H7 (cell line): ENCODE results near the gene CRB2. TPM values are rescaled to one million over a fixed set of nuclear protein-coding genes. Genes with fewer than 3 reads are reported as not detected.

Experiments
- DNase-seq: peaks from one replicate; pipeline ENCODE4 v3.0.0; 2012
- H3K27me3 ChIP-seq: 2 replicates; pipeline ENCODE4 v1.6.0; 2011; ENCODE audit warnings: mild to moderate bottlenecking, low read length; ENCODE audit not compliant: control insufficient read depth, insufficient read depth
- H3K36me3 ChIP-seq: replicated peaks from 2 replicates; pipeline ENCODE4 v1.5.1; 2011; ENCODE audit warnings: low read length; ENCODE audit not compliant: control insufficient read depth, insufficient read depth
- H3K4me3 ChIP-seq: 2 replicates; pipeline ENCODE4 v1.5.1; 2011; ENCODE audit warnings: low read depth, mild to moderate bottlenecking, control low read depth, low read length, moderate library complexity; ENCODE audit not compliant: insufficient read depth
- total RNA-seq: library from RNA; depleted of rRNA; stranded (reverse); fragments of >200 nt; shearing (Covaris generic); gene quantifications from 2 replicates; pipeline ENCODE4 v1.2.3, GENCODE V29; 2014

CRB2 gene
- total RNA-seq, 1 experiment from 2014 or later, result 1.7 TPM

DNA sequence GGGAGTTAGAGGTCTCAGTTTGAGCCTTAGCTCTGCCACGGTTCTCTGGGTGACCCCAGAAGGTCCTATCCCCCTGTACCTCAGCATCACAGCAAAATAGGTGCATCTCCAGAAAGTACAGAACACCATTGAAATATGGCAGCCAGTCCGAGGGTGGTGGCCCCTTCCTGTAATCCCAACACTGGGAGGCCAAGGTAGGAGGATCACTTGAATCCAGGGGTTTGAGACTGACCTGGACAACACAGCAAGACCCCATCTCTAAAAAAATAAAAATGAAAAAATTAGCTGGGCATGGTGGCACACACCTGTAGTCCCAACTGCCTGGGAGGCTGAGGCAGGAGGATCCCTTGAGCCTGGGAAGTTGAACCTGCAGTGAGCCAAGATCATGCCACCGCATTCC lies 7.0 kb upstream of the CRB2 start:
- no peak for DNase-seq
- Histone ChIP-seq H3K27me3 (no peaks in the 10 kb centered on the region), H3K4me3 (no peak overlapping the region), H3K36me3 (no peaks in the 10 kb centered on the region)

DNA sequence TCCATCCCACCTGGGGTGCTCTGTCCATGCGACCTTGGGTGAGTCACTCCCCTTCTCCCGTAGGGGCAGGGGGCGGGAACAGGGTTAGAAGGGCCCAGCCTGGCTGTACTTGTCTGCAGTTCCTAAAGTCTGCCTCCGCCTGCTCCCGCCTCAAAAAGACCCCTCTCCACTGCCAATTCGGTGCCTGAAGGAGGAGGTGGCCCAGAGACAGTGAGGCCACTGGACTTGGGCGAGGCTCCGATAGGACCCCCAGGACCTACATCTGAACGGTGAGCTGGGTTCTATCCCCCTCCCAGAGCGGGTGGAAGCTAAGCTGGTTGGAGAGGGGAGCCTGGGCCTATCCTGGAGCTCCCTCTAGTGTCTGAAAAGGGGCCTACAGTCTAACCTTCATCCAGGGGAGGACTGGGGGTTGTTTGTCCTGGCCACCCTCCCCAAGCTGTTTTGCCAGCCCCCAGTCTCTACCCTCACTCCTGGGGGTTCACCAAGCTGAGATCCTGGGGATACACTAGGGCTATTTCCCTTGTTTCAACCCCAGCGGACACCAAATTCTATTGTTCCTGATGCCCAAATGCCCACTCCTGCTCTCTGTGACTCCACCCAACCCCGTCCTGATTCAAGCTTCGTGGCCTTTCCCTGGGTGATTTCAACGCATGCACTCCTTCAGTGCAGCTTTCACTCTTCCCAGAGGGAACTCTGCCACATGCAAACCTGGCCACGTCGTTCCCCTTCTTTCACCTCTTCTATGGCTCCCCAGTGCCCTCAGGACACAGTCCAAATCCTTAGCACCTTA lies 6.1 kb upstream of the CRB2 start:
- peak; percentile 94 for DNase-seq
- no peak overlapping the region for H3K4me3 ChIP-seq
- H3K27me3 ChIP-seq, result no peaks in the 10 kb centered on the region
- no peaks in the 10 kb centered on the region for H3K36me3 ChIP-seq

DNA sequence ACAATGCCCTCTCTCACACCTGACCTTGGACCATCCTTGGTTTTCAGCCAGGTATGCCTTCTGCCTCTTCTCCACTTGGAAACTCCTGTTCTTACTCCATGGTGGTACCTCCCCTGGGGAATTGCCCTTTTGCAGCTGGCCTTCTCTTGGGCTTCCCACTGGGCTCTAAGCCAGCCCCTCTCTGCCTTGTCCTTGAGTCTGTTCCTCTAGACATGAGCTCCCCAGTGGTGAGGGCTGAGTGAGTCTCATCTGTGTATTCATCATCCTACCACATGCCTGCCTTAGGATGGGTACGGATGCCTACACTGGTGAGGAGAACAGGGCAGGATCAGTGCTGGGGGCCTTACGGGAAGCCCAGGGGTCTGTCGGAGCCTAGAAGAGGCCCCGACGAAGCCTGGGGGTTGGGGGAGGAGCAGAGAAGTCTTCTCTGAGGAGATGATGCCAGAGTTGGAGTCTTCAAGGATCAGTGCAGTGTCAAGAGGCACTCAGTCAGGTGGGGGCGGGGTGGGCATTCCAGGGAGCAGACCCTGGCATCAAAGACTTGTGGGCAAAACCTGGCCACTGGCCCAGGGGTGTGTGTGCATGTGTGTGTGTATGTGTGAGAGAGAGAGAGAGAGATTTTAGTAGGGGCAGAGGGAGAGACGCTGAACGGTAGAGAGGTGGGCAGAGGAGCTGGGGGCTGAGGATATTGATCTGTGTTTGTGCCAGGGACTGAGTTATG lies 5.2 kb upstream of the CRB2 start:
- DNase-seq, result no peak
- H3K4me3 ChIP-seq, result no peak overlapping the region
- H3K36me3 ChIP-seq, result no peaks in the 10 kb centered on the region
- H3K27me3 ChIP-seq, result no peaks in the 10 kb centered on the region; the same call in 1 of the 2 replicates

DNA sequence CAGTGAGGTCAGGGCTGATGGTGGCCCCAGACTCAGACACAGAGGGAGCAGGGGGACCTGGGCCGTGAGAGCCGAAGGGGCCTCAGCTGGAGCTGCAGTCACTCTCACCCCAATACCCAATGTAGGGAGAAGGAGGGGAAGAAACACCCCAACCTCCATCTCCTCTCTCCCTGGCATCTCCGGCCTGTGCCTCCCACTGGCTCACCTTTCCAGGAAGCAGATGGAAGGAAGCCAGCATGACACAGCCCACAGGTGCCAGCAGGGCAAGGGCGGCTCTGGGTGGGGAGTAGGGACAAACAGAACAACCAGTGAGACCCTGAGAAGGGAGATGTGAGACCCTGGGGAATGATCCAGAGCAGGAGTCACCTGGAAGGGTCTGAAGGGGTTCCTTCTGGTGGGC lies 3.0 kb upstream of the CRB2 start:
- peaks cover 2% of the 10 kb centered on the region; the same call in 1 of the 2 replicates for H3K27me3 ChIP-seq
- H3K4me3 ChIP-seq, result no peak overlapping the region
- H3K36me3 ChIP-seq, result no peaks in the 10 kb centered on the region
- DNase-seq, result peak; percentile 21

DNA sequence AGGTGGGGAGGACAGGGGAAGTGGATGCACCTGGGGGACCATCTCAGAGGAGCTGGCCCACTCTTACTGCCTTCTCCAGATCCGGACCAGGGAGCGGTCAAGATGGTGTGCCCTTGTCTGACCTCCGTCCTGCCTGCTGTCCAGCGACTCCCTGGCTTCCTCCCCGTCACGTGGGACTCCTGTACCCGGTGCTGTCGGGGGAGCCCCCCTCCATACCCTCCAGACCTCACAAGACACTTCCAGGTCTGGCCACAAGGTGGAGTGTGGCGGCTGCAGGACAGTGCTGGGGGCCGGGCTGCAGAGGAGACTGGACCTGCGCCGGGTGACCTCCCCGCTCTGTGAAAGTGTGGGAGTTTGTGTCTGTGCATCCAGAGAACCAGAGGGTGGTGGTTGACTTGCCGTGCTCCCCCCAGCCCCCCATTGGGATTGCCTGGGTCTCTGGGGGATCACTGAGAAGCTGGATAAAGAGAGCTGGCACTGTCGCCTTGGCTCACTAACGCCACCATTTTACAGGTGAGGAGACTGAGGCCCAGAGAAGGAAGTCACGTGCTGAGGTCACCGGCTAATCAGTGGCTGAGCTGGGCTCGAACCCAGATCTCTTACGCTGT lies 1.9 kb upstream of the CRB2 start:
- H3K4me3 ChIP-seq, result peak overlapping the region; percentile 20
- DNase-seq, result peak; percentile 97
- H3K36me3 ChIP-seq, result no peaks in the 10 kb centered on the region
- H3K27me3 ChIP-seq, result peaks cover 2% of the 10 kb centered on the region; the same call in 1 of the 2 replicates

DNA sequence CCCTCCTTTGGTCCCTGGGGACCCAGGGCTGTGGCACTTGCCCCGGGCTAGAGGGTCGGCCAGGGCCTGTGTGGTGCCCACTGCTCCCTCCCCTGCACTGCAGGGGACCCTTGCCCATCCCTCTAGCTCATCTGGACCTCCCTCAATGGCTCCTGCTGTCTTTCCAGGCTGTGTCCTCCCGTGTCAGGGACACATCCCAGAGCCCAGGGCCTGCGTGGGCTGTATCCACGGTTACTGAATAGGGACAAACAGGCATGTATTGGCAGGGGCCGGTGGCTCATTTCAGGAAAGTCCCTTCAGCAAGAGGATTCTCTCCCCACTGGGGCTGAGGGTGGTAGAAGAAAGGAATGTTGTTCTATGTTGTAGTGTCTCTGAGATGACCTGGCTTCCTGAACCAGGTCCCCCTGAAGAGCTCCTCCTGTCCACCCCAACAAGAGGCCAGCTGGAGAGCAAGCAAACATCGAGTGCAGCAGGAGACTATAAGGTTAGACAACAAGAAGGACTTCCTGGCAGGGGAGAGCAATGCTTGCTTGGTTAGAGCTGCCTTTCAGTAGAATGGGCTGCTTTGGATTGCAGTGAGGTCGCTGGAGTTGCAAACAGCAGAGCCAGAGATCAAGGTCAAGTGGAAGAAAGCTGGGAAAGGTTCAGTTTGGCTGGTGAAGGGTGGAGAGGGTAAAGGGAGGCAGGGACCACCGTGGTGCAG lies 1.0 kb upstream of the CRB2 start:
- Histone ChIP-seq H3K27me3 (peaks cover 2% of the 10 kb centered on the region; the same call in 1 of the 2 replicates), H3K4me3 (no peak overlapping the region), H3K36me3 (no peaks in the 10 kb centered on the region)
- DNase-seq, result peak; percentile 69

DNA sequence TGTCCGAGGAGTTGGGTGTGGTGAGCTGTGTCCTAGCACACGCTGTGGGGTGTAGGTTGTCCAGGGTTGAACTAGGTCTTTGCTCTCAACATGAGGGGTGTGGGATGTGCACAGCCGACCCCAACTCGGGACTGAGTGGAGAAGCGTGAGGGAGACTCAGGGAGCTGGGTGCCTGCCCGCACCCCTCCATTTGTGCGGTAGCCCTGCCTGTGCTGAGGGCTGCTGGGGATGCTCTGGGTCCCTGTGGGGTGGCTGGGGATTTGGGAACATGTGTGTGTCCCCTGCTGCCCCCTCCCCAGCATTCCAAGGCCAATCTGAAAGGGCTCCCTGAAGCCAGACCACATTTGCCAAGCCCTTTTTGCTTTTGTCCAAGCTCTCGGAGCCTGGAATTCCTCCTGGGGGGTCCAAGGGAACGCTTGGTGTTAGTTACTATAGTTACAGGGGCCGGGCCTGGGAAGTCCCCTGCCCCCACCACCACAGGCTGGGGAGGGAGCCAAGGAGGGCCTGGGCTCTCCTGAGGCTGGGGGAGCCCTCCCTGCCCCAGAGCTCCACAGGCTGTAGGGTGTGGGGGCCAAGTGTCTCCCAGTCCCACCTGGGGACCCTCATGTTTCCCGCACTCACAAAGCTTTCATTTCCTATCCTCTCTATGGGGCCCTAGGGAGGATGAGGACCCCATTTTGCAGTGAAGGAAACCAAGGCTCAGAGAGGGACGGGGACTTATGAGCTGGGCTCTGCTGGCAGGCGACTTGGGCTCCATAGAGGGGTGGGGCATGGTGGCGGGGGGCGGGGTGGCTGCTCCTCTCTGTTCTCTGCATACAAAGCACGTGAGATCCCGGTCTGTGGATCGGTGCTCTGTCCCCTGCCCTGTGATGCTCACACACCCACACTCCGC lies 1.1 kb downstream of the CRB2 start:
- peaks cover 2% of the 10 kb centered on the region; the same call in 1 of the 2 replicates for H3K27me3 ChIP-seq
- peak; percentile 82 for DNase-seq
- H3K4me3 ChIP-seq, result no peak overlapping the region
- no peaks in the 10 kb centered on the region for H3K36me3 ChIP-seq

DNA sequence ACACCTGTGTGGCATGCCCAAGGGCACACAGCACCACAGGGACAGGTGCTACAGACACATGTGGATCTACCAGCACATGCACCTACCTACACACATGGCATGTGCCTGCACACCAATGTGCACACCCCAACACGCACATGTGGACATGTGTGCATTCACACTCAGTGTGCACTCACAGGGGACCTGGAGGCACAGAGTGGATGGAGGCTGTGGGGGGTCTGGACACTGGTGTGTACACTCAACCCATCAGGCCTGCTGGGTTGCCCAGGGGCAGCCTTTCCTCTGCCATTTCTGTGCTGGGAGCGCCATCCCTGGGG lies 1.7 kb downstream of the CRB2 start:
- Histone ChIP-seq H3K27me3 (peaks cover 2% of the 10 kb centered on the region; the same call in 1 of the 2 replicates), H3K4me3 (no peak overlapping the region), H3K36me3 (no peaks in the 10 kb centered on the region)
- no peak for DNase-seq

DNA sequence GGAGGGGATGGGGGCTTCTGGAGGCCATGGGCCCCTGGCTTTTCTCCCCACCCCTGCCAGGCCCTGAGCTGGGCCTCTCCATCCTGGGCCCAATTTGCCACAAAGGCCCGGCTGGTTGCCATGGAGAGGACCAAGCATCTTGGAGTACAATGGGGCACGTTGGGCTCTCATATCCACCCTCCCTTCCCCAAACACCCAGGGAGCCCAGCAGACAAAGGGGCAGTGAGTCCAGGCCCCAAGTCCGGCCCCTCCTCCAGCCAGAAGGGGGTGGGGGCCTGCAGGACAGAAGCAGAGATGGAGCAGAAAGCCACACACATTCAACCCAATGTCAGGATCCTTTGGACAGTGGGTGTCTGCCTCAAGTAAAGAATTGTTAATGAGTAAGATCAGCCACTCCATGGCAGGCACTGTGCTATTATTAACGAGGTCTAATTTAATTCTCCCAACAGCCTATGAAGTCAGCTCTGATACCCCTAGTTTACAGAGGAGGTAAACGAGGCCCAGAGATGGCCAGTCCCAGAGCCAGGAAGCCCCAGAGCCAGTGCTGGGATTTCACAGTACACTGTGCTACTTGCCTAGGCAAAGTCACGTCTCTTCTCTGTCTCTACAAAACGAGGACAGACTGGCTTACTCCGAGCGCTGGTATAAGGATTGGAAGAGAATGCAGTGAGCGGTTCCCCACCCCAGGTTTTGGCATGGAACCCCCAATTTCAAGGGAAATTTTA lies 2.3 kb downstream of the CRB2 start:
- peaks cover 2% of the 10 kb centered on the region; the same call in 1 of the 2 replicates for H3K27me3 ChIP-seq
- no peak overlapping the region for H3K4me3 ChIP-seq
- DNase-seq, result peak; percentile 87
- no peaks in the 10 kb centered on the region for H3K36me3 ChIP-seq

DNA sequence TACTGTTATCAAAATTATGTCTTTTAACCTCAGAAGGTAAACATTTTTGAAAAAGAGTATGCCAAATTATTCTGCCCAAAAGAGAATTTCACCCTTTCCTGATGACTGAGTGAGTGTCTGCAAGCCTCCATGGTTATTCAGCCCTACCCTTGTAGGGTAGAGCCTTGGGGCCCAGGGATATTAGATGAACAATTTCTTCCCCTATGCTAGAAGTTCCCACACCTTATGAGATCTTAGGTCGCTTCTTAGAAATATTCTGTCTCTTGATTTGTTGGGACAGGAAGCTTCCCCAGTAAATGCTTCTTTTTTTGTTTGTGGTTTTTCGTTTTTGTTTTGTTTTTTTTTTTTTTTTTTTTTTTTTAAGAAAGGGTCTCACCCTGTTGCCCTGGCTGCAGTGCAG lies 3.1 kb downstream of the CRB2 start:
- DNase-seq, result no peak
- no peaks in the 10 kb centered on the region for H3K36me3 ChIP-seq
- no peak overlapping the region for H3K4me3 ChIP-seq
- H3K27me3 ChIP-seq, result peaks cover 2% of the 10 kb centered on the region; the same call in 1 of the 2 replicates

DNA sequence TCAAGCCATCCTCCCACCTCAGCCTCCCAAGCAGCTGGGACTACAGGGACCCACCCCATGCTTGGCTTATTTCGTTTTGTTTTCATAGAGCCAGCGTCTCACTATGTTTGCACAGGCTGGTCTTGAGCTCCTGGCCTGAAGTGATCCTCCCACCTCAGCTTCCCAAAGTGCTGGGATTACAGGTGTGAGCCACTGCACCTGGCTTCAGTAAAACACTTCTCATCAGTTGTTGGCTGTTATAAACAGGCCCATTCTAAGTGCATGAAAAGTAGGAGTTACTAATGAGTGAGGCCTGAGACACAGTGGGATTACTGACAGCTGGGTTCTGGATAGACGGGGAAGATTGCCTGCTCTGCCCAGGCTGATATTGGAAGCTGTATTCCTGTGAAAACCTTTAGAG lies 3.5 kb downstream of the CRB2 start:
- no peak overlapping the region for H3K4me3 ChIP-seq
- peaks cover 2% of the 10 kb centered on the region; the same call in 1 of the 2 replicates for H3K27me3 ChIP-seq
- H3K36me3 ChIP-seq, result no peaks in the 10 kb centered on the region
- no peak for DNase-seq

DNA sequence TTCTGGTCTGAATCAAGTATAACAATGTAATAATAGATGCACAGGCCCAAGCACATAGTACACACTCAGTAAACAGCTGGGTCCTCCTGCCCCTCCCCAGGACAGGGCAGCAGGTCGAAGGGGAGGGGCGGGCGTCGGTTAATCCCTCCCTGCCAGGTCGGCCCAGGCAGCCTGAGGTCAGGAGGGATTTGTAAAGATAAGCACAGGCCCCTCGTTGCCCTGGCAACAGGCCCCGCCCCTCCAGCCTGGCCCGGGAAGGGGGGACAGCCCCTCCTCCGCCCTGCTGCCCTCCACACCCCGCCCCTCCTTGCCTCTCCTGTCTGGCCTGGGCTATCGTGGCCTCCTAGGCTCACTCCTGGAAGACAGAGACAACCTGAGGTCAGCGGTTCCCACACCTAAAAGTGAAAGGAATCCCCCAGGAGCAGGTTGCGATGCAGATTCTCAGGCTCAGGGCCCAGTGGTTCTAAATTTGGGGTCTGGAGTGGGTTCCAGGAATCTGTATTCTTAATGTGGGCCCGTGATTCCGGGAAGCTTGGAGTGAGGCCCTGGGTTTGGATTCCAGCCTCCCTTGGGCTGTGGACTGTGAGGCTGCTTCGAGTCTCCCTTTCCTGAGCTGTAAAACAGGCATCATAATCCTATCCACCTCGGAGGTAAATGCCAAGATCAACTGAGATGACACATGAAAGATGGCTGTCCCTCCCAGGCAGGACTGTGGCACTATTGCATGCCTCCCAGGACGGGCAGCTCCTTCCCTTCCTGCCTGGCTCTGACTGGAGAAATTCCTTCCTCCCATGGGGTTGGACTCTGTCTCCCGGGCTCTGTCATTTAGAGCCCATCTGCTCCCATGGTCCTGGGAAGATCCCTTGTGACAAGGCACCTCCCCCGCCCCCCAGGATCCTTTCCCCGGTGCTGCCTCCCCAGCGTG lies 4.4 kb downstream of the CRB2 start:
- DNase-seq, result peak; percentile 100
- Histone ChIP-seq H3K4me3 (no peak overlapping the region), H3K36me3 (no peaks in the 10 kb centered on the region), H3K27me3 (peaks cover 2% of the 10 kb centered on the region; the same call in 1 of the 2 replicates)
